ENCODE measurements around the gene STARD8. TPM values are rescaled to one million over a fixed set of nuclear protein-coding genes. Genes with fewer than 3 reads are reported as not detected.
A peak's percentile ranks its signal among the peaks of the same experiment; 100 is the strongest.
"Not testable (repeated sequence)": the region's sequence is repeated elsewhere in the genome, so short reads cannot be mapped to it uniquely, and the experiment has no call there.

Gene STARD8
- total RNA-seq, 1 experiment from 2014 or later = not detected

DNA sequence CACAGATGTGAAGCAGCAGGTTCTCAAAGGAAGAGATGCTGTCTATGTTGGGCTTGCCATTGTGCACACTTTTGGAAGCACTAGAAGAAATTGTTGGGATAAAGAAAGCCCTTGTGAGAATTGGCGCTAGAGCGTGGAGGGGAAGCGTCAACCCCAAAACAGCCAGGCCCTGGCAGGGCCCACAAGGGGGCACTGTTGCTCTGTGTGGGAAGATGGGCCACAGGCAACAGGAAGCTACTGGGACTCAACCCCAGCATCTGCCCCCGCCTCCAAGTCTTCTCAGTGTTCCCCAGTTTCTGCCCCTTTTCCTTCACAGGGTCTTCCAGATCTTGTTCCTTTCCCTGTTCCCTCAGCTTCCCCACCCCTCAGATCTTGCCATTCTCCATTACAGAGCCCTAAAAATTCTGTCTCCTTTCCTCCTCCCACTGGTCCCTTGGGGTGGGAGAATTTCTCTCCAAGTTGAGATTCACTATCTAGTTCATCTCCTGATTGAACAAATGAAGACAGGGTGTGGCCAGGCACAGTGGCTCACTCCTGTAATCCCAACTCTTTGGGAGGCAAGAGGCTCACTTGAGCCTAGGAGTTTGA, 85.5 kb downstream of the STARD8 start:
- no peak overlapping the region for H3K4me3 Mint-ChIP-seq (ENCODE audit: unreplicated experiment)
- Histone ChIP-seq H3K4me1 (no peaks in the 10 kb centered on the region), H3K4me3 (ENCODE audit: low read depth, low read length) (no peak overlapping the region), H3K9me3 (no peaks in the 10 kb centered on the region), H3K27me3 (replicated peaks; ENCODE audit: control insufficient read depth, insufficient read depth, low read length) (no peaks in the 10 kb centered on the region), H3K36me3 (ENCODE audit: control insufficient read depth, insufficient read depth, low read length) (no peaks in the 10 kb centered on the region)
- DNase-seq = peak; percentile 49 to 65
- CTCF ChIA-PET = interaction anchor here (0.9 to 1.8 kb wide), 4 partner anchors 74 to 550 kb away, joined by 3 to 7 read pairs (median 5); no protein-coding TSS in a partner anchor
- POLR2A ChIA-PET = no interaction called here
- TF ChIP-seq, protein P1, sequence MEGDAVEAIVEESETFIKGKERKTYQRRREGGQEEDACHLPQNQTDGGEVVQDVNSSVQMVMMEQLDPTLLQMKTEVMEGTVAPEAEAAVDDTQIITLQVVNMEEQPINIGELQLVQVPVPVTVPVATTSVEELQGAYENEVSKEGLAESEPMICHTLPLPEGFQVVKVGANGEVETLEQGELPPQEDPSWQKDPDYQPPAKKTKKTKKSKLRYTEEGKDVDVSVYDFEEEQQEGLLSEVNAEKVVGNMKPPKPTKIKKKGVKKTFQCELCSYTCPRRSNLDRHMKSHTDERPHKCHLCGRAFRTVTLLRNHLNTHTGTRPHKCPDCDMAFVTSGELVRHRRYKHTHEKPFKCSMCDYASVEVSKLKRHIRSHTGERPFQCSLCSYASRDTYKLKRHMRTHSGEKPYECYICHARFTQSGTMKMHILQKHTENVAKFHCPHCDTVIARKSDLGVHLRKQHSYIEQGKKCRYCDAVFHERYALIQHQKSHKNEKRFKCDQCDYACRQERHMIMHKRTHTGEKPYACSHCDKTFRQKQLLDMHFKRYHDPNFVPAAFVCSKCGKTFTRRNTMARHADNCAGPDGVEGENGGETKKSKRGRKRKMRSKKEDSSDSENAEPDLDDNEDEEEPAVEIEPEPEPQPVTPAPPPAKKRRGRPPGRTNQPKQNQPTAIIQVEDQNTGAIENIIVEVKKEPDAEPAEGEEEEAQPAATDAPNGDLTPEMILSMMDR (IDR thresholded peaks at IDR 0.05; ENCODE audit: insufficient read depth in 1 of 2, low read depth in 1 of 2, low read length in 1 of 2, severe bottlenecking in 1 of 2, unreplicated experiment in 1 of 2) = peak; percentile 54 to 78
- no peaks in the 10 kb centered on the region for H3K4me1 Mint-ChIP-seq (ENCODE audit: low read depth, unreplicated experiment)
- intact Hi-C loops (cut with micrococcal nuclease; ENCODE audit: unreplicated experiment) = loop anchor here (1.0 kb wide), 1 partner anchor 75 kb away; no protein-coding TSS in a partner anchor
- H3K36me3 Mint-ChIP-seq (ENCODE audit: insufficient read depth, unreplicated experiment) = no peaks in the 10 kb centered on the region
- BruUV-seq (replicated peaks) = no TSS peak
- H3K27me3 Mint-ChIP-seq (ENCODE audit: insufficient read depth, unreplicated experiment) = peaks cover 4% of the 10 kb centered on the region
- H3K9me3 Mint-ChIP-seq (ENCODE audit: unreplicated experiment) = no peaks in the 10 kb centered on the region
- no peak overlapping the region for H3K27ac Mint-ChIP-seq (ENCODE audit: unreplicated experiment)

DNA sequence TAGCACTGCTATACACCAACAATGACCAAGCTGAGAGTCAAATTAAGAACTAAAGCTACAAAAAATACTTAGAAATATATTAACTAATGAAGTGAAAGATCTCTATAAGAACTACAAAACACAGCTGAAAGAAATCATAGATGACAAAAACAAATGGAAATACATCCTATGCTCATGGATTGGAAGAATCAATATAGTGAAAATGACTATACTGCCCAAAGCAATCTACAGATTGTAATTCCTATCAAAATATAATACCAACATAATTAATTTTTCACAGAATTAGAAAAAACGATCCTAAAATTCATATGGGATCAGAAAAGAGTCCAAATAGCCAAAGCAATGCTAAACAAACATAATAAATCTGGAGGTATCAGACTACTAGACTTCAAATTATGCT, 87.8 kb downstream of the STARD8 start:
- no TSS peak for BruUV-seq (replicated peaks)
- no peaks in the 10 kb centered on the region for H3K36me3 ChIP-seq (ENCODE audit: control insufficient read depth, insufficient read depth, low read length)
- Mint-ChIP-seq H3K4me1 (ENCODE audit: low read depth, unreplicated experiment) (no peaks in the 10 kb centered on the region), H3K36me3 (ENCODE audit: insufficient read depth, unreplicated experiment) (no peaks in the 10 kb centered on the region), H3K27ac (ENCODE audit: unreplicated experiment) (no peak overlapping the region), H3K27me3 (ENCODE audit: insufficient read depth, unreplicated experiment) (peaks cover 7% of the 10 kb centered on the region), H3K9me3 (ENCODE audit: unreplicated experiment) (no peaks in the 10 kb centered on the region), H3K4me3 (ENCODE audit: unreplicated experiment) (no peak overlapping the region)
- H3K27me3 ChIP-seq (replicated peaks; ENCODE audit: control insufficient read depth, insufficient read depth, low read length) = no peaks in the 10 kb centered on the region
- TF ChIP-seq, protein P1 (IDR thresholded peaks at IDR 0.05; ENCODE audit: insufficient read depth in 1 of 2, low read depth in 1 of 2, low read length in 1 of 2, severe bottlenecking in 1 of 2, unreplicated experiment in 1 of 2) = no peak
- ChIA-PET POLR2A (no interaction called here), CTCF (no interaction called here)
- H3K4me3 ChIP-seq (ENCODE audit: low read depth, low read length) = no peak overlapping the region
- intact Hi-C loops (cut with micrococcal nuclease; ENCODE audit: unreplicated experiment) = no loop called here
- H3K4me1 ChIP-seq = no peaks in the 10 kb centered on the region
- H3K9me3 ChIP-seq = no peaks in the 10 kb centered on the region
- no peak for DNase-seq

DNA sequence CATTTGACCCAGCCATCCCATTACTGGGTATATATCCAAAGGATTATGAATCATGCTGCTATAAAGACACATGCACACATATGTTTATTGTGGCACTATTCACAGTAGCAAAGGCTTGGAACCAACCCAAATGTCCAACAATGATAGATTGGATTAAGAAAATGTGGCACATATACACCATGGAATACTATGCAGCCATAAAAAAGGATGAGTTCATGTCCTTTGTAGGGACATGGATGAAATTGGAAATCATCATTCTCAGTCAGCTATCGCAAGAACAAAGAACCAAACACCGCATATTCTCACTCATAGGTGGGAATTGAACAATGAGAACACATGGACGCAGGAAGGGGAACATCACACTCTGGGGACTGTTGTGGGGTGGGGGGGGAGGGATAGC, 94.4 kb downstream of the STARD8 start:
- BruUV-seq (replicated peaks) = not testable (repeated sequence)

More for the DNA sequence above, 94.4 kb downstream of the STARD8 start:
- H3K4me3 Mint-ChIP-seq (ENCODE audit: unreplicated experiment); CTCF ChIA-PET; H3K9me3 ChIP-seq; H3K27ac Mint-ChIP-seq (ENCODE audit: unreplicated experiment); DNase-seq; H3K4me1 Mint-ChIP-seq (ENCODE audit: low read depth, unreplicated experiment); H3K9me3 Mint-ChIP-seq (ENCODE audit: unreplicated experiment); H3K4me3 ChIP-seq (ENCODE audit: low read depth, low read length); H3K27me3 Mint-ChIP-seq (ENCODE audit: insufficient read depth, unreplicated experiment); intact Hi-C loops (cut with micrococcal nuclease; ENCODE audit: unreplicated experiment); H3K36me3 Mint-ChIP-seq (ENCODE audit: insufficient read depth, unreplicated experiment); POLR2A ChIA-PET; H3K4me1 ChIP-seq; H3K27me3 ChIP-seq (replicated peaks; ENCODE audit: control insufficient read depth, insufficient read depth, low read length); H3K36me3 ChIP-seq (ENCODE audit: control insufficient read depth, insufficient read depth, low read length): not testable (repeated sequence)

Measured in Caco-2 (cell line).